WI38 (cell line): ENCODE data around the gene ITGA2B.
"Not testable (repeated sequence)": the region's sequence is repeated elsewhere in the genome, so short reads cannot be mapped to it uniquely, and the experiment has no call there.

Experiments
- H3K4me3 ChIP-seq: 2 replicates; pipeline ENCODE4 v1.5.1; 2011; ENCODE audit warnings: low read depth, mild to moderate bottlenecking, control low read depth, low read length
- CTCF ChIP-seq: IDR thresholded peaks from 2 replicates; pipeline ENCODE4 v1.5.1; 2012; ENCODE audit warnings: low read depth, mild to moderate bottlenecking, control low read depth, low read length

ITGA2B gene

GRCh38 chr17:44398692-44399691 is 9.5 kb upstream of the ITGA2B start:
- no peak overlapping the region for H3K4me3 ChIP-seq
- TF ChIP-seq CTCF: no peak

GRCh38 chr17:44397479-44398440 is 8.3 kb upstream of the ITGA2B start:
- TF ChIP-seq CTCF: no peak
- H3K4me3 ChIP-seq: no peak overlapping the region

GRCh38 chr17:44396946-44397345 is 7.5 kb upstream of the ITGA2B start:
- no peak for TF ChIP-seq CTCF
- no peak overlapping the region for H3K4me3 ChIP-seq

GRCh38 chr17:44394833-44395232 is 5.4 kb upstream of the ITGA2B start:
- no peak overlapping the region for H3K4me3 ChIP-seq
- TF ChIP-seq CTCF: no peak

GRCh38 chr17:44394112-44394511 is 4.7 kb upstream of the ITGA2B start:
- not testable (repeated sequence) for H3K4me3 ChIP-seq

- H3K4me3 ChIP-seq: no peak overlapping the region
- TF ChIP-seq CTCF: no peak
These were observed 911 bp upstream of the ITGA2B start for GRCh38 chr17:44390250-44390870.

GRCh38 chr17:44389723-44390202 is 314 bp upstream of the ITGA2B start:
- no peak for TF ChIP-seq CTCF
- no peak overlapping the region for H3K4me3 ChIP-seq
